Spleen (tissue), 13 donors: Measurements from ENCODE around the gene C3orf52. TPM values are rescaled to one million over a fixed set of nuclear protein-coding genes. Genes with fewer than 3 reads are reported as not detected.
"Not testable (repeated sequence)": the region's sequence is repeated elsewhere in the genome, so short reads cannot be mapped to it uniquely, and the experiment has no call there.

ENCODE experiments used
- DNase-seq: peaks from one replicate; pipeline ENCODE4 v3.0.0-alpha.2; 2020
- H3K27ac ChIP-seq, 8 donors: fragments of 200-600 bp; sonication (generic) in 7 of 8; 1 replicate in 4 of 8; 2 replicates in 4 of 8; pipeline versions ENCODE4 v1.5.0 to v1.8.0; 2016 to 2021; ENCODE audit warnings: inconsistent platforms in 4 of 8, mild to moderate bottlenecking in 4 of 8, moderate library complexity in 1 of 8
- H3K27me3 ChIP-seq, 7 donors: fragments of 200-600 bp; sonication (generic) in 6 of 7; replicated peaks in 1 of 7; 1 replicate in 4 of 7; 2 replicates in 3 of 7; pipeline versions ENCODE4 v1.5.0 to v1.8.0; 2016 to 2021; ENCODE audit warnings: inconsistent platforms in 3 of 7, mild to moderate bottlenecking in 1 of 7
- H3K36me3 ChIP-seq, 6 donors: fragments of 200-600 bp; sonication (generic) in 5 of 6; 1 replicate in 4 of 6; 2 replicates in 2 of 6; pipeline versions ENCODE4 v1.5.0 to v1.8.0; 2016 to 2021; ENCODE audit warnings: inconsistent platforms in 2 of 6
- H3K4me1 ChIP-seq, 6 donors: fragments of 200-600 bp; sonication (generic) in 5 of 6; 1 replicate in 3 of 6; 2 replicates in 3 of 6; pipeline versions ENCODE4 v1.5.0 to v1.8.0; 2016 to 2021; ENCODE audit warnings: inconsistent platforms in 3 of 6
- H3K4me3 ChIP-seq, 8 donors: fragments of 200-600 bp; sonication (generic) in 7 of 8; 1 replicate in 4 of 8; 2 replicates in 4 of 8; pipeline versions ENCODE4 v1.5.0 to v1.8.0; 2016 to 2021; ENCODE audit warnings: inconsistent platforms in 4 of 8, mild to moderate bottlenecking in 4 of 8, moderate library complexity in 2 of 8
- H3K9me3 ChIP-seq, 8 donors: fragments of 200-600 bp; sonication (generic) in 7 of 8; 1 replicate in 4 of 8; 2 replicates in 4 of 8; pipeline versions ENCODE4 v1.5.0 to v1.8.0; 2016 to 2021; ENCODE audit warnings: inconsistent platforms in 4 of 8
- POLR2A ChIP-seq, 3 donors: fragments of 450-650 bp; IDR thresholded peaks; one replicate each; pipeline ENCODE4 v1.5.1; 2017; ENCODE audit warnings: antibody characterized with exemption in 3 of 3, mild to moderate bottlenecking in 1 of 3
- POLR2AphosphoS5 ChIP-seq, 3 donors: sonication (generic); formaldehyde crosslinking; IDR thresholded peaks; one replicate each; pipeline ENCODE4 v1.5.1; 2017; ENCODE audit warnings: antibody characterized with exemption in 3 of 3
- WGBS, 5 donors: extraction: QIAGEN DNeasy Blood & Tissue Kit in 3 of 5; methylation state at CpG; one replicate each; pipeline versions ENCODE4 v1.1.5 to v1.1.7; 2013 to 2018; 5-methylcytosine and 5-hydroxymethylcytosine counted together
- intact Hi-C: fragments of 100-400 bp; cut with DNase I; formaldehyde crosslinking; loops from one replicate; pipeline ENCODE4 v1.15.0; 2023; ENCODE audit warnings: low total_unique reads
- long read RNA-seq, 2 donors: transcript quantifications; one replicate each; lab custom pipeline, GENCODE V29; 2026
- polyA plus RNA-seq, 3 donors: library from polyadenylated mRNA; stranded (reverse); fragments of 200-250 nt; gene quantifications; one replicate each; pipeline ENCODE4 v1.2.1, GENCODE V29; 2013
- total RNA-seq, 7 donors: library from RNA; depleted of rRNA in 3 of 7; stranded (reverse); fragments of >200 nt in 3 of 7; fragmentation: NEBNext Ultra II Directional in 4 of 7; extraction: Animal tissue kit (Norgen Biotek cat#: 25700) in 4 of 7; gene quantifications; one replicate each; pipeline versions ENCODE4 v1.1.0 to v1.2.1, GENCODE V29; 2016 to 2021
- TF ChIP-seq, protein P1 (sequence below), 11 experiments: fragments of 200-600 bp in 7 of 11; fragments of 450-650 bp in 4 of 11; sonication (generic) in 4 of 11; IDR thresholded peaks in 8 of 11; conservative IDR thresholded peaks in 3 of 11; 1 replicate in 7 of 11; 2 replicates in 4 of 11; pipeline versions ENCODE4 v1.4.0 to v1.8.0; 2016 to 2021; ENCODE audit warnings: antibody characterized with exemption in 11 of 11, inconsistent platforms in 4 of 11, mild to moderate bottlenecking in 1 of 11
- donor health status: healthy with polysubstance abuse.
- donor health status: DM: no; HTN: no; CAD: no; lungs with moderate emphysema.
- donor health status: DM: no; HTN: no; CAD: no.
- donor health status: Bipolar disorder and iron deficiency.
- donor health status: healthy.
- donor health status: DM: no; HTN: no; CAD: no.
- donor health status: DM: yes; HTN: yes; CAD: no.

Gene C3orf52, protein sequence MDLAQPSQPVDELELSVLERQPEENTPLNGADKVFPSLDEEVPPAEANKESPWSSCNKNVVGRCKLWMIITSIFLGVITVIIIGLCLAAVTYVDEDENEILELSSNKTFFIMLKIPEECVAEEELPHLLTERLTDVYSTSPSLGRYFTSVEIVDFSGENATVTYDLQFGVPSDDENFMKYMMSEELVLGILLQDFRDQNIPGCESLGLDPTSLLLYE
- total RNA-seq (1 to 10 TPM in 5 of 7 donors, under 1 TPM in 2; 0.74 to 3.9 (median 1.5) TPM), polyA plus RNA-seq (under 1 TPM; 0.26 to 0.55 (median 0.33) TPM)
- long read RNA-seq, donor 1, partial matches to known transcripts = 0 of 2 reads
- long read RNA-seq, donor 1, other reads (novel, unspliced or antisense) = 0 of 2 reads
- long read RNA-seq, donor 2, partial matches to known transcripts = 0 of 3 reads
- long read RNA-seq, donor 2, other reads (novel, unspliced or antisense) = 0 of 3 reads

DNA sequence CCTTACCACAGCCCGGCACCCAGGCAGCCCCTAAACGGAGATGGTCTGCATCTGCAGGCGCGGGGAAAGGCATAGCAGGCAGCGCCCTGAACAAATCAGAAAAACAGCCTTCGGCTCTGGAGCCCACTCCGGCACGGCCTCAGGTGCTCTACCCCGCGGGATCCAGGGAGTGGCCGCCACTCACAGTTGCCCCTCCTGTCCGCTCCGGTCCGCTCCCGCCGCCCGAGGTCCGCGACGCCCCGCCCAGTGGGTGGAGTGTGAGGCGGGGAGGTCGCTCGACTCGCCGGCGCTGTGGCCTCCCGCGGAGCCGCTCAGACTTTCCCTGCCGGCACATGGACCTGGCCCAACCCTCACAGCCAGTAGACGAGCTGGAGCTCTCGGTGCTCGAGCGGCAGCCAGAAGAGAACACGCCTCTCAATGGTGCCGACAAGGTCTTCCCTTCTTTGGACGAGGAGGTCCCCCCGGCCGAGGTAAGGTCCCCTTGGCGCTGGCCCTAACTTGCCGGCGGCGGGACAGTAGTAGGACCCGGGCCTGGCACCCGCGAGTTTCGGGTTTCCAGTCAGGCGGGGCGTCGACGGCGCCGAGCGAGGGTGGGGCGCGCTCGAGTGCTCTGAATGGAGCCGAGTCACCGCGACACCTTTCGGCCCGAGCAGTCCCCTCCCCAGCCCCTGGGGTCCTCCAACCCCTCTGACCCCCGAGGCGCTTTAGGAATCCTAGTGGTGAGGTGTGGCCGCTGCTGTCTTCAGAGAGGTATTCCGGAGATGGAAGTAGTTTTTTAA lies at the start of gene C3orf52:
Gene C3orf52, plus strand, starts transcription at position 314 of the 779 bp plus-strand sequence. Its CDS starts 19 bp downstream, at position 333.
- peaks cover 9 to 40% (median 32%) of the 10 kb centered on the region in 6 donors for H3K4me1 ChIP-seq
- WGBS, 5 donors = 1 to 2% (median 1%) methylated on average over 21 to 67 of the region's 67 CpGs

DNA sequence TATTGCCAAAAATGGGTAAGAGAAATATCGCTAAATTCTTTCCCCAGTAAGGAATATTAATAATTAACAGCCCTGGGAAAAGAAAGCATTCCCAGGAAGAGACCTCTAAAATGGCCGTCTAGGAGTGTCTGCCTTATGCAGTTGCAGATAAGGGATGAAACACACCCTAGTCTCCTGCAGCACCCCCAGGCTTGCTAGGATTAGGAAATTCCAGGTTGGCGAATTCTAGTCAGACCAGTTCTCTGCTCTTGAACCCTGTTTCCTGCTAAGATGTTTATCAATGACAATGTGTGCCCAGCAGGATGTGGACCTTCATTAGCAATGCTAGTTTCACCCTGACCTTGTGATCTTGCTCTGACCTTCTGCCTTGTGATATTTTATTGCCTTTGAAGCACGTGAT lies 49.0 kb upstream of the C3orf52 start:
- H3K4me3 ChIP-seq, DNase-seq, H3K27ac ChIP-seq, H3K9me3 ChIP-seq, intact Hi-C loops, H3K27me3 ChIP-seq, H3K4me1 ChIP-seq, H3K36me3 ChIP-seq: not testable (repeated sequence)
- WGBS, 5 donors = 53 to 69% (median 63%) methylated on average over 4 of the region's 4 CpGs

More for the DNA sequence above, at the start of gene C3orf52:
- Histone ChIP-seq H3K36me3 (no peaks in the 10 kb centered on the region), H3K27me3 (peaks cover 0 to 49% (median 23%) of the 10 kb centered on the region in 7 donors), H3K4me3 (peak within 1 kb of the TSS; percentile 30 to 74 (median 46)), H3K27ac (peak within 1 kb of the TSS in 3 of 8 donors; percentile 26 to 51 (median 27)), H3K9me3 (no peaks in the 10 kb centered on the region)
- peak; percentile 89 for DNase-seq
- intact Hi-C loops = no loop called here
- TF ChIP-seq POLR2A (IDR thresholded peaks at IDR 0.05) = no peak
- TF ChIP-seq POLR2AphosphoS5 (IDR thresholded peaks at IDR 0.05) = peak in 2 of 3 donors; percentile 61 to 68
- TF ChIP-seq, protein P1, sequence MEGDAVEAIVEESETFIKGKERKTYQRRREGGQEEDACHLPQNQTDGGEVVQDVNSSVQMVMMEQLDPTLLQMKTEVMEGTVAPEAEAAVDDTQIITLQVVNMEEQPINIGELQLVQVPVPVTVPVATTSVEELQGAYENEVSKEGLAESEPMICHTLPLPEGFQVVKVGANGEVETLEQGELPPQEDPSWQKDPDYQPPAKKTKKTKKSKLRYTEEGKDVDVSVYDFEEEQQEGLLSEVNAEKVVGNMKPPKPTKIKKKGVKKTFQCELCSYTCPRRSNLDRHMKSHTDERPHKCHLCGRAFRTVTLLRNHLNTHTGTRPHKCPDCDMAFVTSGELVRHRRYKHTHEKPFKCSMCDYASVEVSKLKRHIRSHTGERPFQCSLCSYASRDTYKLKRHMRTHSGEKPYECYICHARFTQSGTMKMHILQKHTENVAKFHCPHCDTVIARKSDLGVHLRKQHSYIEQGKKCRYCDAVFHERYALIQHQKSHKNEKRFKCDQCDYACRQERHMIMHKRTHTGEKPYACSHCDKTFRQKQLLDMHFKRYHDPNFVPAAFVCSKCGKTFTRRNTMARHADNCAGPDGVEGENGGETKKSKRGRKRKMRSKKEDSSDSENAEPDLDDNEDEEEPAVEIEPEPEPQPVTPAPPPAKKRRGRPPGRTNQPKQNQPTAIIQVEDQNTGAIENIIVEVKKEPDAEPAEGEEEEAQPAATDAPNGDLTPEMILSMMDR (IDR thresholded peaks at IDR 0.05 in 8 of 11, conservative IDR thresholded peaks at IDR 0.05 in 3 of 11) = peak in 3 of 11 experiments; percentile 6 to 9 (median 8)

DNA sequence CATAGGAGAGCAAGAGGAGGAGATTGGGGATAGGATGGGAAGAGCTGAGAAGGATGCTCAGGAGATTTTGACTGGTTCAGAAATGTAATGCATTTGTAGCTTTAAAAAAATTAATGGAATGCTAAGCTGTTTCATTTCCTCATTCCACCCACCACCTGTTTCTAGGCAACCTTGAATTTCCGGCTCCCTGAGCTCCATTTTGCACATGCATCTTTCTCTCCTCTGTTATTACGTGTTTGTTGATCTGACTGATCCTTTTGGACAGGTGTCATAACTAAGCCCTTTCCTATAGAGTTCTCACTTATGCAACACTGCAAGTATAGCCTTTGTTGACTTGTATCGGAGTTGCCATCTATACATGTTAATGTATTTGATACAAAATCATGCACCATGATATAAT lies 47.3 kb upstream of the C3orf52 start:
- no peak for DNase-seq
- Histone ChIP-seq H3K4me3 (no peak overlapping the region), H3K36me3 (no peaks in the 10 kb centered on the region), H3K27ac (no peak overlapping the region), H3K9me3 (peaks cover 0 to 7% (median 0%) of the 10 kb centered on the region in 8 donors), H3K4me1 (peaks cover 0 to 7% (median 5%) of the 10 kb centered on the region in 6 donors), H3K27me3 (no peaks in the 10 kb centered on the region)
- intact Hi-C loops = no loop called here
- no peak for TF ChIP-seq POLR2AphosphoS5 (IDR thresholded peaks at IDR 0.05)
- TF ChIP-seq POLR2A (IDR thresholded peaks at IDR 0.05) = no peak
- TF ChIP-seq, protein P1 (IDR thresholded peaks at IDR 0.05 in 8 of 11, conservative IDR thresholded peaks at IDR 0.05 in 3 of 11) = no peak
- 70 to 88% (median 81%) methylated on average over 3 of the region's 3 CpGs for WGBS, 5 donors

DNA sequence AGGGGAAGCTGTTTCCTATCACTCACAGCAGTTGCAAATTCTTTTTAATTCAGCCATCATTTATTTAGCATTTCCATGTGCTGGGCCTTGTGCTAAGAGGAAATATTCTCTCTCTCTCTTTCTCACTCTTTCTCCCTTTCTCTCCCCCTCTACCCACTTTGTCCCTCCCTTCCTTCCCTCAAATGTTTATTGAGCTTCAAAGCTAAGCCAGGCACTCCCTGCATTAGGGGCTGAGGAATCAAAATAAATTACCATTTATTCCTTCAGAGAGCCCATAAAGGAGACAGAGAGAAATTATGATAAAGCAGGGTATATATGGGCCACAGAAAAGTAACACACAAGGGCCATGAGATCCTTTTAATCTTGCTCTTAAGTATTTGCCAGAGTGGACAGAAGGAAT lies 44.9 kb upstream of the C3orf52 start:
- Histone ChIP-seq H3K27ac (no peak overlapping the region), H3K27me3 (no peaks in the 10 kb centered on the region), H3K9me3 (peaks cover 0 to 7% (median 0%) of the 10 kb centered on the region in 8 donors), H3K4me1 (peaks cover 0 to 9% (median 8%) of the 10 kb centered on the region in 6 donors), H3K4me3 (no peak overlapping the region), H3K36me3 (no peaks in the 10 kb centered on the region)
- intact Hi-C loops = loop anchor here (10.0 kb wide), 1 partner anchor 47 kb away; the partner anchor contains the start of gene TAGLN3
- DNase-seq = no peak
- TF ChIP-seq POLR2AphosphoS5 (IDR thresholded peaks at IDR 0.05) (no peak), POLR2A (IDR thresholded peaks at IDR 0.05) (no peak)
- TF ChIP-seq, protein P1 (IDR thresholded peaks at IDR 0.05 in 8 of 11, conservative IDR thresholded peaks at IDR 0.05 in 3 of 11) = no peak
